Esophagus muscularis mucosa (tissue), 3 donors: ENCODE measurements around the gene MAGEA3.
"Not testable (repeated sequence)": the region's sequence is repeated elsewhere in the genome, so short reads cannot be mapped to it uniquely, and the experiment has no call there.

Source experiments
- CTCF ChIP-seq, 3 experiments: fragments of 200-600 bp in 2 of 3; fragments of 450-650 bp in 1 of 3; sonication (generic) in 2 of 3; IDR thresholded peaks; one replicate each; pipeline ENCODE4 v1.5.1; 2017 to 2019; ENCODE audit warnings: antibody characterized with exemption in 3 of 3, mild to moderate bottlenecking in 2 of 3, moderate library complexity in 1 of 3
- EP300 ChIP-seq: sonication (generic); formaldehyde crosslinking; IDR thresholded peaks from one replicate; pipeline ENCODE4 v1.6.1; 2017; ENCODE audit warnings: antibody characterized with exemption

- TF ChIP-seq CTCF (IDR thresholded peaks at IDR 0.05); EP300: not testable (repeated sequence)
These were observed 15.5 kb downstream of the MAGEA3 start, which contains the start of gene MAGEA2B for GRCh38 chrX:152713815-152714787.
